Measurements from ENCODE around the gene COL27A1. TPM values are rescaled to one million over a fixed set of nuclear protein-coding genes. Genes with fewer than 3 reads are reported as not detected.

COL27A1 gene
- polyA plus RNA-seq, 1 of the 3 experiments (the other 2 are of a cell fraction): 8.7 TPM

DNA sequence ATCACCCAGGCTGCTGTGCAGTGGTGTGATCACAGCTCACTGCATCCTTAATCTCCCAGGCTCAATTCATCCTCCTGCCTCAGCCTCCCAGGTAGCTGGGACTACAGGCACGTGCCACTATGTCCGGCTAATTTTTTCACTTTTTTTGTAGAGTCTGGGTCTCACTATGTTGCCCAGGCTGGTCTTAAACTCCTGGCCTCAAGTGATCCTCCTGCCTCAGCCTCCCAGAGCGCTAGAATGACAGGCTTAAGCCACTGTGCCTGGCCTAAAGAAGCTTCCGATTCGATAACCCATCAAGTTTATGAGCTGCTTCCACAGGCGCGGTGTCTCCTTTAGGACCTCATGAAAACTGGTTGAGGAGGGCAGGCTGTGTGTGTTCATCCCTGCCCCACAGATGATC lies 16.2 kb downstream of the COL27A1 start:
- Histone ChIP-seq H2AFZ (ENCODE audit: low read depth) (no peak overlapping the region), H3K27ac (ENCODE audit: low read depth in 2 of 2, low read length in 1 of 2) (no peak overlapping the region), H3K9me2 (no peaks in the 10 kb centered on the region), H3K79me2 (ENCODE audit: insufficient read depth) (no peaks in the 10 kb centered on the region; the same call in 1 of the 2 replicates), H3F3A (replicated peaks; ENCODE audit: insufficient read depth) (peaks cover 22% of the 10 kb centered on the region), H3K4me2 (no peak overlapping the region), H3K9me3 (no peaks in the 10 kb centered on the region), H3K27me3 (ENCODE audit: insufficient read depth) (no peaks in the 10 kb centered on the region), H3K9ac (no peak overlapping the region), H3K36me3 (replicated peaks in 1 of 2; ENCODE audit: control insufficient read depth in 1 of 2, insufficient read depth in 2 of 2, low read length in 1 of 2) (no peaks in the 10 kb centered on the region), H4K20me1 (ENCODE audit: insufficient read depth) (no peaks in the 10 kb centered on the region), H3K4me1 (ENCODE audit: control insufficient read depth in 1 of 2, insufficient read depth in 2 of 2, low read depth in 1 of 2, low read length in 1 of 2) (peaks cover 13 to 28% of the 10 kb centered on the region in 2 experiments; a peak in 3 of 4 replicates), H3K4me3 (ENCODE audit: low read depth in 2 of 2, low read length in 1 of 2) (no peak overlapping the region)
- POLR2A ChIA-PET: no interaction called here
- CTCF ChIA-PET: interaction anchor here (2.0 to 2.5 kb wide), 2 partner anchors 16 to 119 kb away, joined by 6 to 12 read pairs; partner anchors contain the start of gene COL27A1
- TF ChIP-seq FOXM1 (IDR thresholded peaks at IDR 0.05; ENCODE audit: low read depth): no peak
- WGBS (ENCODE audit: low lambda C conversion rate): 89% methylated on average over 7 of the region's 7 CpGs
- no peak for DNase-seq

DNA sequence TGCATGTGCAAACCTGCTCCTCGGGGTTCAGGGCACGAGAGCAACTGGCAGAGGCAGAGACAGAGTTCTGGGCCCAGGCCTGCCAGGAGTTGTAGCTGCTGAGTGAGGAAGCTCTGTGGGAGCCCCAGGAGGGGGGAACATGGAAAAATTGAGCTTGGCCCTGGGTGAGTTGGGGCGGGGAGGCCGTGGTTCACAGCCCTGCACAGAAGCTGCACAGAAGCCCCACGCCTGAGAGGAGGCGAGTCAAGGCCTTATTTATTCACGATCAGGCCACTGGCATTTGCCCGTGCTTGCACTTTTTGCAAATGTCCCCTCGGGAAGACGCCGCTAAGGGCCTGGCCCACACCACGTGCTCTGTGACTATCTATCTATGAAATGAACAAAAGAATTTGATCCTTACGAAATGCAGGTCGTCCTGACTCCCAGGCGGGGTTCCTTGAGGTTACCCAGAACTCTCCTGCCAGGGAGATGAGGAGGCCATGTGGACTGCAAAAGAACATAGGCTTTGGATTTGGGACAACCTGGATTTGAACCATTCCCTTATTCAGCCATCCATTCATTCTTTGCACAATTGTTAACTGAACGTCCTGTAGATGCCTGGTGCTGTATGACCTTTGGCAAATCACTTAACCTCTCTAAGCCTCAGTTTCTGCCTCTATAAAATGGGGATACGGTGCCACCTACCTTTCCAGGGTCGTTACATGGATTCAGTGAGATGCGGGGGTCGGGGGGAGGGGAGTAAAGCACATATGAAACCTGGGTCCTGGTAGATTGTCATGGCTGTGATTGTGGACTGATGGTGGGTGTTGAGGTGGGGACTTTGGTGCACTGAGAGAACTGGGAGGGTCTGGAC lies 17.9 kb downstream of the COL27A1 start:
- Histone ChIP-seq H3K4me2 (no peak overlapping the region), H4K20me1 (ENCODE audit: insufficient read depth) (no peaks in the 10 kb centered on the region)

More for the DNA sequence above, 17.9 kb downstream of the COL27A1 start:
- CTCF ChIA-PET: interaction anchor here (0.9 to 2.5 kb wide), 3 partner anchors 11 to 118 kb away, joined by 3 to 12 read pairs (median 6); partner anchors contain the start of gene COL27A1
- Histone ChIP-seq H3K9ac (no peak overlapping the region), H2AFZ (ENCODE audit: low read depth) (no peak overlapping the region), H3K36me3 (replicated peaks in 1 of 2; ENCODE audit: control insufficient read depth in 1 of 2, insufficient read depth in 2 of 2, low read length in 1 of 2) (no peaks in the 10 kb centered on the region), H3K79me2 (ENCODE audit: insufficient read depth) (no peaks in the 10 kb centered on the region), H3K27ac (ENCODE audit: low read depth in 2 of 2, low read length in 1 of 2) (no peak overlapping the region), H3F3A (replicated peaks; ENCODE audit: insufficient read depth) (peaks cover 37% of the 10 kb centered on the region), H3K9me2 (no peaks in the 10 kb centered on the region), H3K4me1 (ENCODE audit: control insufficient read depth in 1 of 2, insufficient read depth in 2 of 2, low read depth in 1 of 2, low read length in 1 of 2) (peaks cover 29 to 45% of the 10 kb centered on the region in 2 experiments; a peak in 3 of 4 replicates), H3K4me3 (ENCODE audit: low read depth in 2 of 2, low read length in 1 of 2) (no peak overlapping the region), H3K27me3 (ENCODE audit: insufficient read depth) (no peaks in the 10 kb centered on the region), H3K9me3 (no peaks in the 10 kb centered on the region)
- TF ChIP-seq TCF12 (IDR thresholded peaks at IDR 0.05) (no peak), REST (IDR thresholded peaks at IDR 0.05; ENCODE audit: low read depth, low read length) (no peak), MEF2A (IDR thresholded peaks at IDR 0.05; ENCODE audit: borderline replicate concordance, low read depth) (no peak)
- TF ChIP-seq, protein P1, sequence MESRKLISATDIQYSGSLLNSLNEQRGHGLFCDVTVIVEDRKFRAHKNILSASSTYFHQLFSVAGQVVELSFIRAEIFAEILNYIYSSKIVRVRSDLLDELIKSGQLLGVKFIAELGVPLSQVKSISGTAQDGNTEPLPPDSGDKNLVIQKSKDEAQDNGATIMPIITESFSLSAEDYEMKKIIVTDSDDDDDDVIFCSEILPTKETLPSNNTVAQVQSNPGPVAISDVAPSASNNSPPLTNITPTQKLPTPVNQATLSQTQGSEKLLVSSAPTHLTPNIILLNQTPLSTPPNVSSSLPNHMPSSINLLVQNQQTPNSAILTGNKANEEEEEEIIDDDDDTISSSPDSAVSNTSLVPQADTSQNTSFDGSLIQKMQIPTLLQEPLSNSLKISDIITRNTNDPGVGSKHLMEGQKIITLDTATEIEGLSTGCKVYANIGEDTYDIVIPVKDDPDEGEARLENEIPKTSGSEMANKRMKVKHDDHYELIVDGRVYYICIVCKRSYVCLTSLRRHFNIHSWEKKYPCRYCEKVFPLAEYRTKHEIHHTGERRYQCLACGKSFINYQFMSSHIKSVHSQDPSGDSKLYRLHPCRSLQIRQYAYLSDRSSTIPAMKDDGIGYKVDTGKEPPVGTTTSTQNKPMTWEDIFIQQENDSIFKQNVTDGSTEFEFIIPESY (IDR thresholded peaks at IDR 0.05; ENCODE audit: borderline replicate concordance, low read depth): no peak
- POLR2A ChIA-PET: no interaction called here
- WGBS (ENCODE audit: low lambda C conversion rate): 79% methylated on average over 18 of the region's 20 CpGs
- no peak for DNase-seq
